ENCODE data around the gene ITGAE.
A peak's percentile ranks its signal among the peaks of the same experiment; 100 is the strongest.

The ITGAE gene

GRCh38 chr17:3815925-3816324, 14.9 kb upstream of the ITGAE start:
- no peak for DNase-seq

DNA sequence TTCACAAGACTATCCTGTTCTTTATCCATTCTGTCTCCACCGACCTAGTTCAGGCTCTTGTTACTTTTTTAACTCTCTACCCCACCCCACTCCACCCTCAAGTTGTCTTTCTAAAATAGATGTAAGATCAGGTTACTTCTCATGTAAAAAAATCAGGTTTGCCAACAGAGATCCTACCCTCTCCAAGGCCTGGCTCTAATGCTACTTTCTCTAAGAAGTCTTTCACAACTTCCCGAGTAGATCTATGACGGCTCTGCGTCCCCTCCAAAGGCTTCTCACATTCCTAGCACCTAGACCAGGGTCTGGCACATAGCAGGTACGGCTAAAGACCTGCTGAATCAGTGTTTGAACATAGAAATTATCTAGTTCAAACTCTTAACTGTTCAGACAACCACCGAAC, 14.1 kb upstream of the ITGAE start:
- DNase-seq, result no peak

DNA sequence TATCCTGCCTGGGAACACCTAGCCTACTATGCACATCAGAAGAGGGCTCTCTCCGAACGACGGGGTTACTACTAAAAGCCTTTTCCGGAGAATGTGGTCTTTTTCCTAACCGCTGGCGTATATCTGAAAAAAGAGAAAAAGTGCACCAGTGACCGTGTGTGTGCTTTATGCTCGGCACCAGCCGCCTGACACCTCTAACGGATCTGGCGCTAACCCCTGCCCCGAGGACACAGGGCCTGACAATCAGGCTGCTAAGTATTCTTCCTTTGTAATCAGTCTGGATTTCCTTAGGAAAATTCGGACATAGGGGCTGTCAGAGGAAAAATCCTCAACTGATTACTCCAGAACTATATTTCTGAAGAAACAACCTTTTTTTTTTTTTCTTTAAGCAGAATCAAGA, 13.4 kb upstream of the ITGAE start:
- DNase-seq, result no peak

DNA sequence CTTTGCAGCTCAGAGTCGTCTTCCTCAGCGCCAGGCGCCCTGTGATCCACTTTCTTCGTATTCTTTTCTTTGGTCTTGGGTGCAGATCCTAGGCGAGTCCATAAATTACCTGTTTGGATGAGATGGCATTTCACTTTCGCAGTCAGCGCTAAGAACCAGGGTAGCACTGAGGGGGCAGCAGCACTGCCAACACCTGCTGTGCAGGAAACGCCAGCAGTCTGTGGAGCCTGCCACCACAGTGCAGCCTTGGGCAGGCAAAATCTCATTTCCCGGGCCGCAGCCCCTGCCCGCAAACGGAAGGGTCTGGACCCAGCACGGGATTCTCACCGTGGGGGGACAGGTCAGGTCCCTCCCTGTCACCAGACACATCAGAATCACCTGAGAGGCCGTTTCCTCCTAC, 12.2 kb upstream of the ITGAE start:
- no peak for DNase-seq

GRCh38 chr17:3812771-3813170, 11.8 kb upstream of the ITGAE start:
- DNase-seq, result no peak

GRCh38 chr17:3812284-3812683, 11.3 kb upstream of the ITGAE start:
- DNase-seq, result no peak

GRCh38 chr17:3810019-3810418, 9.0 kb upstream of the ITGAE start:
- DNase-seq, result no peak

DNA sequence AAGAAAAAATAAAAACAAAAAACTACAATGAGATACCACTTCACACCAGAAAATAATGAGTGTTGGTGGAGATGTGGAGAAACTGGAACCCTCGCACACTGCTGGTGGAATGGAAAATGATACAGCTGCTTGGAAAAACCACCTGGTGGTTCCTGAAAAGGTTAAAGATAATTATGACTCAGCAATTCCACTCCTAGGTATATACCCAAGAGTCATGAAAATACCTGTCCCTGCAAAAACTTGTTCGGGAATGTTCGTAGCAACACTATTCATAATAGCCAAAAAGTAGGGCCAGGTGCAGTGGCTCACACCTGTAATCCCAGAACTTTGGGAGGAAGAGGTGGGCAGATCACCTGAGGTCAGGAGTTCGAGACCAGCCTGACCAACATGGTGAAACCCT, 8.1 kb upstream of the ITGAE start:
- no peak for DNase-seq

GRCh38 chr17:3808701-3809100, 7.7 kb upstream of the ITGAE start:
- DNase-seq, result no peak

DNA sequence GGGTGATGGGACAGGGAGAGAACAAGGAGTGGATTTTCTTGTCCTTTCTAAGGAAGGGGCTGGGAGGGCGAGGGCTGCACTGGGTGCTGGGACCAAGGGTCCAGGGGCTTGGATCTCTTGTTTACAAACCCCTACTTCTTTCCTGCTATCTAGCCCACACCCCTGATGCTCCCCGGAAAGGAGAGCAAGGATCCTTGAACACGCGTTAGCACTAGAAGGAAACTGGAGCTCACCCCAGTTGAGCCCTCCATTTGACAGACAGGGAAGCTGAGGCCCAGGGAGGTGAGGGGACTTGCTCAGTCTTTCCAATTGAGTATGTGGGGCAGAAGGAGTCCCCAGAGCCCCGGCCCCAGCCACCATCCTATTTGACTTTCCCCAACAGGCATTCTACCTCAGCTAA, 4.6 kb upstream of the ITGAE start:
- DNase-seq, result no peak

- DNase-seq, result peak; percentile 31
Measured at GRCh38 chr17:3804503-3804931, 3.5 kb upstream of the ITGAE start.

DNA sequence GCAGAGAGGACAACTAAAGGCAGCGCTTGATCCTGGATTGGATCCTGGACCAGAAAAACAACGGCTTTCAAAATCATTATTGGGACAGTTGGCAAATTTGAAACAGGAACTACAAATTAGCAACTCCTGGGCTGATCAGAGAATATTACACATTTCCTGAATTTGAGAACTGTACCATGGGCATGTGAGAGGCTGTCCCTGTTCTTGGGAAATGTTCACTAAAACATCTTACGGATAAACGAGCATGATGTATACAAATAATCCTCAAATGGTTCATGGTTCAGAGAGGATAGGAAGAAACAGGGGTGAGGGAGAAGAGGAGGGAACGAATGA, 2.3 kb upstream of the ITGAE start:
- no peak for DNase-seq

GRCh38 chr17:3802461-3803307, 1.7 kb upstream of the ITGAE start:
- DNase-seq, result no peak

- no peak for DNase-seq
Measured at GRCh38 chr17:3801792-3802191, 804 bp upstream of the ITGAE start.

DNA sequence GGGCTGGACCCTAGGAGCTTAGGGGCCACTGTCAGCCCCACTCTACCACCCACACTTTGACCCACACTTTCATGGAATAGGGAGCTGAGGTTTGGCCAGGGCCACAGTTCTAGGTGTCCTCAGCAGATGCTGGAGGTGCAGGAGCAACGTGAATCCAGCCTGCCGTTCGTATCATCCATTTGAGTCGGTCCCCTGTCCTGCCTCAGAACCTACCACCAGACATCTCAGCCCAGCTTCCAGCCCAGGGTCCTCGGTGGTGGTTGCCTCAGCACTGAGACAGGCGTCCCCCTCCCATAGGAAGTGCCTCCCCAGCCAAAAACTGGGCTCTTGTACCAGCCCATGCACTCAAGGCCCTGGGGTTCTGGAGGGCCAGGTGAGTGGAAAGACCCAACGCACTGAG, 359 bp upstream of the ITGAE start:
- DNase-seq, result no peak

GRCh38 chr17:3799181-3799945, 1.6 kb downstream of the ITGAE start:
- no peak for DNase-seq

DNA sequence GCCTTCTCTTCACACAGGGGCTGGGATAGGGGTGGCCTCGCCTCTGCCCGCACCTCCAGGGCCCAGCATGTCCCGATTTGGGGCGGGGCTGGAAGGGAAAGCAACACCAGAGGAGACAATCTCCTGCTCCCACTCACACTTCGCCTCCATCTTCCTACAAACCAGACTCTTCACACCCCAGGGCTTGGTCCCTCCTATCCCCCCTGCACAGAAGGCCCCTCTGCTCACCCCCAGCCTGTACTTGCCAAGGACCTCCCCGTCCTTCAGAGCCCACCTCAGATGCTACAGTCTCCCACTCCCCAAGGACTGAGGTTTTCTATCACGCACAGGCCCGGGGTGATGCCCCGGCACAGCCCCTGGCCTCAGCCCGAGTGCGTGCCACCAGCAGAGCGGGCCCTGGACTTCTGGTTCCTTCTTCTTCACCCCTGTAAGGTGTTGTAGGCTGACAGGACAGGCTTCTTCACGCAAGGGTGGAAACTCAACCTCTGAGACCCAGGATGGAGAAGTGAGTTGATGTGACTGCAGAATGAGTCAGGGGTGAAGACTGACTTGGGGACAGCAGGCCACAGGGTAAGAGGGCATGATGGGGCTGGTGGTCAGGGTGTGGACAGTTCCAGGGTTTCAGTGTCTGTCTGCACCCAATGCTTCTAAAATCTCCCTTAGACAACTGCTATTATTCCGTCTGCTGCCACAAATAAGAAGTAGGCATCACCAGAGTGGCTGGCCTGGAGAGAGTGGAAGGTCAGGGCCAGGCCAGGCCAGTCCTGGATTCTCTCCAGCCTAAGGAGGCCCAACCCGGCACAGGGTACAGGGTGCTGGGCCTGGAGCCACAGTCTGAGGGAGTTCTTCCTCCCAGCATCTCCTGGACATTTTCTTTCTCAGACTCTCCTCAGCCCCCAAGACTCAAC, 2.5 kb downstream of the ITGAE start:
- no peak for DNase-seq

DNA sequence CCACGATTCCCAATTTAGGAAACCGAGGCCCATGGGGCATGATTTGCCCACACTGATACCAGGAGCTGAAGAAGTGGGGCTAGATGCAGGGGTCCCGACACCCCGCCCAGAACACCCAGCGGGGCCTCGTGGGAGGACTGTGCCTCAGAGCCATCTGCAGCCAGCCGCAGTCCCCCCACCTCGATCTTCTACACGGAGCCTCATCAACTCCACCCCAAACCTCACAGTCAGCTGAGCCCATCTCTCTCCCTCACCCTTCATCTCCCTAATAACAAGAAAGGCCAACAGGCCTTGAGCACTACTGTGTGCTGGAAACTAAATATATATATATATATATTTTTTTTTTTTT, 4.2 kb downstream of the ITGAE start:
- peak; percentile 63 for DNase-seq

DNA sequence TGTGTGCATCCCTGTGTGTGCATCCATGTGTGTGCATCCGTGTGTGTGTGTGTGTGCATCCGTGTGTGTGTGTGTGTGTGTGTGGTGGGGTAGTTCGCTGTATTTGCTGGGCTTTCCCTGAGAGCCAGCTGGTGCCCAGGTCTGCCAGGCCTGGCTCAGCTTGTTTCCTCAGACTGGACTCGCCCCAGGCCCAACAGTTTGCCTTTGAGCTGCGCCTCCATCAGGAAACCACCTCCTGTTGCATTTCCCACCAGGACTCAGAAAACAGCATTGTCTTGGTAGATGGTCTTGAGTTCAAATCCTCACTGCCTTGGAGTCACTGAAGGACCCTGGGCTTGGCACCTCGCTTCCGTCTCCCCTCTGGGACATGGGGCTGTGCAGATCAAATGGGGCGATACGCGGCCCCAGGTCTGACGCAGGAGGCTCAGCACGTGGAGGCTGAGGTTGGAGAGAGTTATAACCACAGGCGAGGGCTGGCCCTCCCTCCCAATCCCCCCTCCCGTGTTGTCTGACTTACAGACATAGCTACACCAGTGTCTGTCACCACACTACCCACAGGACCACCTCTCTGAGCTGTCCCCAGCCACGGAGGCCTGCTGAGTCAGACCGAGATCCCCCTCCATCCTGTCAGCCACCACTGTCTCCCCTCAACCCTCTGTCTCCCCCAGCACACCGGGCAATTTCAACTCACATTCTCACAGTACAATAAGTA, 4.7 kb downstream of the ITGAE start:
- peak; percentile 87 for DNase-seq

DNA sequence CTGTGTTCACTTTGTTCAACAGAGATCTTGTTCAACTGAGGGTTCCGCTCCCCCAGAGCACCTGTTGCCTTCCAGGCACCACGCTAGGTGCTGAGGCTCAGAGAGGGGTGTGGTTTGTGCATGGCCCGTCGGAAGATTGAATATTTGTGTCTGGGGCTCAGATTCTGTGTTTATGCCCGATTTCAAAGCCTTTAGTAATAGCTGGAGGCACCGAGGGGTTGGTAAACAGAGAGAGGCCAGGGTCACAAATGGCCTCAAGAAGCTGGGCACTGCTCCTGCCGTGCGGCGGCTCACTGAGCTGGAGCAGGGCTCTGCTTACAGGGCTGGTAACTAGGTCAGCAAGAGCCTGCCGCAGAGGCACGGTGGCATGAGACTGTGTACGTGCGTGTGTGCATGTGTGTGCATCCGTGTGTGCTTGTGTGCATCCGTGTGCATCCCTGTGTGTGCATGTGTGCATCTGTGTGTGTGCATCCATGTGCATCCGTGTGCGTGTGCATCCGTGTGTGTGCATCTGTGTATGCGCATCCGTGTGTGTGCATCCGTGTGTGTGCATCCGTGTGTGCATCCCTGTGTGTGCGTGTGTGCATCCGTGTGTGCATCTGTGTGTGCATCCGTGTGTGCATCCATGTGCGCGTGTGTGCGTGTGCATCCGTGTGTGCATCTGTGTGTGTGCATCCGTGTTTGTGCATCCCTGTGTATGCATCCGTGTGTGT, 5.4 kb downstream of the ITGAE start:
- DNase-seq, result peak; percentile 27

DNA sequence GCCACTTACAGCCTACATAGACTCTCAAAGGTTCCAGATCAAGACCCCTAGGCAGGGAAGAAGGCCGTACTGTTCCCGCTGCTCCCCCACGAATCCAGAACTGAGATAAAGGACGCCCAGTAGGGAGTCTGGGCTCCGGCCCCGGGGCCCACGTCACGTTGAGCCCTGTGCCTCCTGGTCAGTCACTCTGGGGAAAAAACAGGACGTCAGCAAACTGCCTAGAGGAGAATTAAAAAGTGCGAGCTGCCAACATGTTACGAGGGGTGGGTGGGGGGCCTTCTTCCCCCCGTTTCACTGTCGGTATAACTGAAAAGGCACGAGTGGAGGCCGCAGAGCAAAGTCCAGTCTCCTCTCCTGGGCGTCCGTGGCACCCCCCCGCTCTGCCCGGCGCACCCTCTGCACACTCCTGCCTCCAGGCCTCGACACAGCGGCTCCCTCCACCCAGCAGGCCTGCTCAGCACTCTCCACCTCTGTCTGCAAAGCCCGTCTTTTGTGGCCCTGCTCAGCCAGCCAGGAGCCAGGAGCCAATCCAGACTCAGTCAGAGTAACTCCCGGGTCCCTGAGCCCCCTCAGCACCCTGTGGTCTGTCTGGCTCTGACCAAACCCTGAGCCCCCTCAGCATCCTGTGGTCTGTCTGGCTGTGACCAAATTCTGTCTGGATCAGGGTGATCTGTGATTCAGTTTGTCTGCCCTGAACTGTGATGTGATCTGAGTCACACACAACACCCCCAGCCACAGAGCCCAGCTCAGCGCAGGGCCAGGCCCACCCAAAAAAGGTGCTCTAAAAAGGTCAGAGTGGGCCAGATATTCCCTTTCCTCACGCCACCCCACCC, 6.2 kb downstream of the ITGAE start:
- DNase-seq, result peak; percentile 77
